Measurements from ENCODE around the gene RIC3. TPM values are rescaled to one million over a fixed set of nuclear protein-coding genes. Genes with fewer than 3 reads are reported as not detected.

RIC3 gene
- total and polyA plus RNA-seq, 2 donors (not counting 1 experiment from before 2014, with no cell fraction given) = not detected

DNA sequence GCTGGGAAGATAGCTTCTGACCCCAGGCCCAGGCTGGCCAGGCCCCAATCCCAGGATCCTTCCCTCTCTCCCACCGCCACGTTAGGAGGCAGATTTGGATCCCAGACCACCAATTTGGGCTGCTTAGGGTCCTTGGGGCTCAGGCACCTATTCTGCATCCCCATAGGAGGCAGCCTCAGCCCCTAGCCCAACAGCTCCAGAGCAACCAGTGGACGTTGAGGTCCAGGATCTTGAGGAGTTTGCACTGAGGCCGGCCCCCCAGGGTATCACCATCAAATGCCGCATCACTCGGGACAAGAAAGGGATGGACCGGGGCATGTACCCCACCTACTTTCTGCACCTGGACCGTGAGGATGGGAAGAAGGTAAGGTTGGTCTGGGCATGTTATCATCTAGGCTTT, 71.8 kb downstream of the RIC3 start:
- DNase-seq (ENCODE audit: low read depth in 2 of 2) = no peak
- no peaks in the 10 kb centered on the region for H3K27me3 ChIP-seq (ENCODE audit: control insufficient read depth, insufficient read depth, low read length)
- H3K4me2 ChIP-seq (ENCODE audit: extremely low read depth, insufficient read depth, low read length) = no peak overlapping the region
- no peak overlapping the region for H3K4me3 ChIP-seq (replicated peaks in 1 of 4; ENCODE audit: control extremely low read depth in 1 of 4, insufficient read depth in 1 of 4, low read depth in 3 of 4, low read length in 4 of 4)
- H3K27ac ChIP-seq (ENCODE audit: insufficient read depth, low read length) = no peak overlapping the region
- H2AFZ ChIP-seq (ENCODE audit: low read length) = no peak overlapping the region
- no peak overlapping the region for H3K9ac ChIP-seq (ENCODE audit: insufficient read depth, low read length)
- H3K9me3 ChIP-seq (ENCODE audit: control insufficient read depth, insufficient read depth, low read depth, low read length) = no peaks in the 10 kb centered on the region
- no peaks in the 10 kb centered on the region for H3K79me2 ChIP-seq (ENCODE audit: control insufficient read depth, insufficient read depth, low read length)
- H4K20me1 ChIP-seq (ENCODE audit: control insufficient read depth, extremely low read depth, insufficient read depth, low read length) = no peaks in the 10 kb centered on the region
- no peak for TF ChIP-seq CTCF (conservative IDR thresholded peaks at IDR 0.05 in 1 of 2, IDR thresholded peaks at IDR 0.05 in 1 of 2; ENCODE audit: low read depth in 1 of 2, low read length in 2 of 2)
- TF ChIP-seq EZH2 (IDR thresholded peaks at IDR 0.05; ENCODE audit: low read length, missing control alignments) = no peak
- peaks cover 6% of the 10 kb centered on the region for H3K4me1 ChIP-seq (ENCODE audit: control insufficient read depth, extremely low read depth, insufficient read depth, low read length)
- H3K36me3 ChIP-seq (ENCODE audit: control insufficient read depth, insufficient read depth, low read length) = peaks cover 2% of the 10 kb centered on the region

DNA sequence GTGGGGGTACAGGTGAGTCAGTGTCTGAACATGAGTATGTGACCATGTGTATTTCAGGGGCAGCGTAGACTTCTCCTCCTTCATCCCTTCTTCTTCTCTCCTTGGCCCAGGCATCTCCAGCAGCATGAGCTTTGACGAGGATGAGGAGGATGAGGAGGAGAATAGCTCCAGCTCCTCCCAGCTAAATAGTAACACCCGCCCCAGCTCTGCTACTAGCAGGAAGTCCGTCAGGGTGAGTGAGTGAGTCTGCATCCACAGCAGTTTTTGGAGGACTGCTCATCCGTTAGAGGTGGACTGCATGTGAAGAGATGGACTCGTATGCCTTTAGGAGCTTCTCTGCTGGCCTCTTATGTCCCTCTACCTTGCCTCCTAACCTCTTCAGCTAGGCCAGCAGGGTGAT, 72.2 kb downstream of the RIC3 start:
- Histone ChIP-seq H3K9ac (ENCODE audit: insufficient read depth, low read length) (no peak overlapping the region), H3K4me1 (ENCODE audit: control insufficient read depth, extremely low read depth, insufficient read depth, low read length) (peaks cover 6% of the 10 kb centered on the region), H3K27ac (ENCODE audit: insufficient read depth, low read length) (no peak overlapping the region), H3K36me3 (ENCODE audit: control insufficient read depth, insufficient read depth, low read length) (peaks cover 2% of the 10 kb centered on the region), H2AFZ (ENCODE audit: low read length) (no peak overlapping the region), H3K4me3 (replicated peaks in 1 of 4; ENCODE audit: control extremely low read depth in 1 of 4, insufficient read depth in 1 of 4, low read depth in 3 of 4, low read length in 4 of 4) (no peak overlapping the region), H4K20me1 (ENCODE audit: control insufficient read depth, extremely low read depth, insufficient read depth, low read length) (no peaks in the 10 kb centered on the region), H3K4me2 (ENCODE audit: extremely low read depth, insufficient read depth, low read length) (no peak overlapping the region), H3K27me3 (ENCODE audit: control insufficient read depth, insufficient read depth, low read length) (no peaks in the 10 kb centered on the region), H3K9me3 (ENCODE audit: control insufficient read depth, insufficient read depth, low read depth, low read length) (no peaks in the 10 kb centered on the region), H3K79me2 (ENCODE audit: control insufficient read depth, insufficient read depth, low read length) (no peaks in the 10 kb centered on the region)
- no peak for DNase-seq (ENCODE audit: low read depth in 2 of 2)
- TF ChIP-seq EZH2 (IDR thresholded peaks at IDR 0.05; ENCODE audit: low read length, missing control alignments) (no peak), CTCF (conservative IDR thresholded peaks at IDR 0.05 in 1 of 2, IDR thresholded peaks at IDR 0.05 in 1 of 2; ENCODE audit: low read depth in 1 of 2, low read length in 2 of 2) (no peak)

- no peaks in the 10 kb centered on the region for H4K20me1 ChIP-seq (ENCODE audit: control insufficient read depth, extremely low read depth, insufficient read depth, low read length)
- TF ChIP-seq CTCF (conservative IDR thresholded peaks at IDR 0.05 in 1 of 2, IDR thresholded peaks at IDR 0.05 in 1 of 2; ENCODE audit: low read depth in 1 of 2, low read length in 2 of 2) (no peak), EZH2 (IDR thresholded peaks at IDR 0.05; ENCODE audit: low read length, missing control alignments) (no peak)
- no peak overlapping the region for H3K4me3 ChIP-seq (replicated peaks in 1 of 4; ENCODE audit: control extremely low read depth in 1 of 4, insufficient read depth in 1 of 4, low read depth in 3 of 4, low read length in 4 of 4)
- no peaks in the 10 kb centered on the region for H3K27me3 ChIP-seq (ENCODE audit: control insufficient read depth, insufficient read depth, low read length)
- no peak overlapping the region for H3K9ac ChIP-seq (ENCODE audit: insufficient read depth, low read length)
- H3K79me2 ChIP-seq (ENCODE audit: control insufficient read depth, insufficient read depth, low read length) = no peaks in the 10 kb centered on the region
- no peak overlapping the region for H3K4me2 ChIP-seq (ENCODE audit: extremely low read depth, insufficient read depth, low read length)
- peaks cover 6% of the 10 kb centered on the region for H3K4me1 ChIP-seq (ENCODE audit: control insufficient read depth, extremely low read depth, insufficient read depth, low read length)
- H3K9me3 ChIP-seq (ENCODE audit: control insufficient read depth, insufficient read depth, low read depth, low read length) = no peaks in the 10 kb centered on the region
- H2AFZ ChIP-seq (ENCODE audit: low read length) = no peak overlapping the region
- no peak overlapping the region for H3K27ac ChIP-seq (ENCODE audit: insufficient read depth, low read length)
- DNase-seq (ENCODE audit: low read depth in 2 of 2) = no peak
- peaks cover 2% of the 10 kb centered on the region for H3K36me3 ChIP-seq (ENCODE audit: control insufficient read depth, insufficient read depth, low read length)
Measured at GRCh38 chr11:8095806-8096522, 72.9 kb downstream of the RIC3 start.
